IPS-15b (cell line): ENCODE data around the gene EVL.

Source experiments
- H3K27me3 ChIP-seq: one replicate; pipeline ENCODE4 v1.6.1; 2013; ENCODE audit warnings: low read length; ENCODE audit not compliant: control insufficient read depth, insufficient read depth
- H3K36me3 ChIP-seq: one replicate; pipeline ENCODE4 v1.6.1; 2013; ENCODE audit warnings: low read length; ENCODE audit not compliant: control insufficient read depth, insufficient read depth
- H3K4me1 ChIP-seq: one replicate; pipeline ENCODE4 v1.6.1; 2013; ENCODE audit warnings: mild to moderate bottlenecking, low read length; ENCODE audit not compliant: control insufficient read depth, insufficient read depth
- H3K4me3 ChIP-seq: one replicate; pipeline ENCODE4 v1.5.1; 2013; ENCODE audit warnings: low read depth, low read length
- H3K9ac ChIP-seq: one replicate; pipeline ENCODE4 v1.6.1; 2013; ENCODE audit warnings: low read depth, mild to moderate bottlenecking, low read length
- H3K9me3 ChIP-seq: one replicate; pipeline ENCODE4 v1.6.1; 2013; ENCODE audit warnings: mild to moderate bottlenecking, low read length; ENCODE audit not compliant: control insufficient read depth, insufficient read depth

The EVL gene

GRCh38 chr14:100131181-100131580 is 66.0 kb downstream of the EVL start:
- peaks cover 5% of the 10 kb centered on the region for H3K4me1 ChIP-seq
- no peak overlapping the region for H3K9ac ChIP-seq
- H3K36me3 ChIP-seq, result peaks cover 12% of the 10 kb centered on the region
- no peak overlapping the region for H3K4me3 ChIP-seq
- H3K27me3 ChIP-seq, result no peaks in the 10 kb centered on the region
- no peaks in the 10 kb centered on the region for H3K9me3 ChIP-seq

GRCh38 chr14:100132161-100132902 is 67.1 kb downstream of the EVL start:
- peaks cover 6% of the 10 kb centered on the region for H3K36me3 ChIP-seq
- H3K4me1 ChIP-seq, result peaks cover 5% of the 10 kb centered on the region
- H3K27me3 ChIP-seq, result no peaks in the 10 kb centered on the region
- H3K4me3 ChIP-seq, result no peak overlapping the region
- H3K9ac ChIP-seq, result no peak overlapping the region
- no peaks in the 10 kb centered on the region for H3K9me3 ChIP-seq

GRCh38 chr14:100132903-100133510 is 67.8 kb downstream of the EVL start:
- peaks cover 5% of the 10 kb centered on the region for H3K4me1 ChIP-seq
- no peak overlapping the region for H3K4me3 ChIP-seq
- no peaks in the 10 kb centered on the region for H3K9me3 ChIP-seq
- no peak overlapping the region for H3K9ac ChIP-seq
- peaks cover 6% of the 10 kb centered on the region for H3K36me3 ChIP-seq
- no peaks in the 10 kb centered on the region for H3K27me3 ChIP-seq

GRCh38 chr14:100134586-100134985 is 69.4 kb downstream of the EVL start:
- Histone ChIP-seq H3K4me1 (peaks cover 5% of the 10 kb centered on the region), H3K9me3 (no peaks in the 10 kb centered on the region), H3K27me3 (no peaks in the 10 kb centered on the region), H3K36me3 (peaks cover 6% of the 10 kb centered on the region), H3K4me3 (no peak overlapping the region), H3K9ac (no peak overlapping the region)

GRCh38 chr14:100135073-100135472 is 69.9 kb downstream of the EVL start:
- H3K27me3 ChIP-seq, result no peaks in the 10 kb centered on the region
- peaks cover 5% of the 10 kb centered on the region for H3K4me1 ChIP-seq
- H3K36me3 ChIP-seq, result peaks cover 6% of the 10 kb centered on the region
- H3K9ac ChIP-seq, result no peak overlapping the region
- no peaks in the 10 kb centered on the region for H3K9me3 ChIP-seq
- no peak overlapping the region for H3K4me3 ChIP-seq

- Histone ChIP-seq H3K4me3 (no peak overlapping the region), H3K27me3 (no peaks in the 10 kb centered on the region), H3K4me1 (peaks cover 3% of the 10 kb centered on the region), H3K36me3 (peaks cover 6% of the 10 kb centered on the region), H3K9ac (no peak overlapping the region), H3K9me3 (no peaks in the 10 kb centered on the region)
These were observed 70.6 kb downstream of the EVL start for GRCh38 chr14:100135784-100136183.

- Histone ChIP-seq H3K4me1 (no peaks in the 10 kb centered on the region), H3K9me3 (no peaks in the 10 kb centered on the region), H3K4me3 (no peak overlapping the region), H3K36me3 (peaks cover 13% of the 10 kb centered on the region), H3K27me3 (no peaks in the 10 kb centered on the region), H3K9ac (no peak overlapping the region)
These were observed 72.0 kb downstream of the EVL start for GRCh38 chr14:100137173-100137572.

- no peaks in the 10 kb centered on the region for H3K4me1 ChIP-seq
- H3K9me3 ChIP-seq, result no peaks in the 10 kb centered on the region
- peaks cover 13% of the 10 kb centered on the region for H3K36me3 ChIP-seq
- no peak overlapping the region for H3K4me3 ChIP-seq
- no peak overlapping the region for H3K9ac ChIP-seq
- no peaks in the 10 kb centered on the region for H3K27me3 ChIP-seq
These were observed 73.0 kb downstream of the EVL start for GRCh38 chr14:100138082-100138787.

- no peak overlapping the region for H3K4me3 ChIP-seq
- H3K36me3 ChIP-seq, result peaks cover 13% of the 10 kb centered on the region
- H3K9me3 ChIP-seq, result no peaks in the 10 kb centered on the region
- no peak overlapping the region for H3K9ac ChIP-seq
- H3K4me1 ChIP-seq, result no peaks in the 10 kb centered on the region
- no peaks in the 10 kb centered on the region for H3K27me3 ChIP-seq
These were observed 73.7 kb downstream of the EVL start for GRCh38 chr14:100138955-100139354.

- peaks cover 9% of the 10 kb centered on the region for H3K36me3 ChIP-seq
- H3K9me3 ChIP-seq, result no peaks in the 10 kb centered on the region
- no peak overlapping the region for H3K4me3 ChIP-seq
- H3K4me1 ChIP-seq, result no peaks in the 10 kb centered on the region
- no peaks in the 10 kb centered on the region for H3K27me3 ChIP-seq
- H3K9ac ChIP-seq, result no peak overlapping the region
These were observed 75.3 kb downstream of the EVL start for GRCh38 chr14:100140452-100141078.

- Histone ChIP-seq H3K9me3 (no peaks in the 10 kb centered on the region), H3K4me1 (no peaks in the 10 kb centered on the region), H3K4me3 (no peak overlapping the region), H3K9ac (no peak overlapping the region), H3K27me3 (no peaks in the 10 kb centered on the region), H3K36me3 (peaks cover 9% of the 10 kb centered on the region)
These were observed 75.9 kb downstream of the EVL start for GRCh38 chr14:100141098-100141497.
